Non-pigmented ciliary epithelial cell (primary cell): Measurements from ENCODE around the gene PITPNM3.
A peak's percentile ranks its signal among the peaks of the same experiment; 100 is the strongest.

Experiments
- DNase-seq: peaks from one replicate; pipeline ENCODE4 v3.0.0-alpha.2; 2010; ENCODE audit warnings: low read depth

Gene PITPNM3

DNA sequence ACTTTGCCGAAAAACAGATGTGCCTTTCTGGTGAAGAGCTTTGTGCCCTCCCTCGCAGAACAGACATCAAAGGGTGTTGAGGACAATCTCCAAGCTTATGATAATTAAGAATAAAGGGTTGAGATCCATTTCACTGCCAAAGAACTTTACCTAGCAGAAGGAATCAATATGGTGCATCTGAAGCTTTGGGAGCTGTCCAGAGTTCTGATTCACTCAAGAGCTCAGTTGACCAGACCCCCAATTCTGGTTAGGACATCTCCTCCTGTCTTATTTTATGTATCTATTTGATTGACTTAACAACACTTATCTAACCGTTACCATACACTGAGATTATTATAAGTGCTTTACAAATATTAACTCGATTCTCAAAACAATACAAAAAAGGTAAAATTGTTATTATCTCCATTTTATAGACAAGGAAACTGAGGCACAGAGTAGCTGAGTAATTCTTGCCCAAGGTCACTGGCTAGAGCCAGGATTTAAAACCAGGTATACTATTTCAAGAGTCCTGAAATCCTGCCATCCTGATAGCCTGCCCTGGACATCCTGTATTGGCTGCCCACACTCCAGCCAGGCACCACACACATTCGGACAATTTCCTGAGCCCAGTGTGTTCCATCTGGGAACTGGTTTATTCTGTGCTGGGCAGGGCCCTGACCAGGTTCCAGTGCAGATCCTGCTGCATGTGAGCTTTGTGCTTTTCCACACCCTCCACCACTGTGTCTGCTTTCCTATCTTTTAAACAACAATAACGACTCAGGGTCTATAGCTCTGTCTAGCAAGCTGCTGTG, 29.8 kb downstream of the PITPNM3 start:
- DNase-seq: no peak

DNA sequence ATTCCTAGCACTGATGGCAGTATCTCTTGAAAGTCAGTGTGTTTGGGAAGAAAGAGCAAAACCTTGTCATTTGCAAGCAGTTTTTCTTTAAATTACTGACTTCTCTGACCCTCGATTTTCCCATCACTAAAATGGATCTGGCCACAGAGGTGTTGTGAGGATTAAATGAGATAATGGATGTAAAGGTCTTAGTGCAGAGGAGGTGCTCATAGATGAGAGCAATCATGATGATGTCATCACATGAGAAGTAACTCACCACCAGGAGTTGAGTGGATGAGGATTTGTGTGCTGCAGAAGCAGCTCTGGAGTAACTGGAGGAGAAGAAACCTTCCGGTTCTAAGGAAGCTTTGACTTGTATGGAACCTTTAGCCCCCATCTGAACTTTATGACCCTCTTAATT, 30.6 kb downstream of the PITPNM3 start:
- no peak for DNase-seq

DNA sequence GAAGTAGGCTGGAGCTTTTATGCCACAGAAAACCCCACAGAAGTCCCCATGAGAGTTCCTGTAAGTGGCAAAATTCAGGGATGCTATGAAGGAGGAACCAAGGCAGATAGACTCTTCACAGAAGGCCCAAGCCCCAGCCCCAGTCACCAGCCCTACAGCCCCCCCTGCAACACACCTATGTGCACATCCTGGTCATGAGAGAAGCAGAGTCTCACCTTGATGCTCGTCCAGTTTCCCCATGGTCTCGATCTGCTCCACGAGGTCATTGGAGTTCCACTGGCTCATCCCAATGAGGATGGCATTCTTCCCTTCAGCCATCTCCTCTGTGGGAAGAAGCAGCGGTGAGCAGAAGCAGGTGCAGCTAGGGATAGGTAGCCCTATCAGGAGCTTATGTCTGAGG, 31.2 kb downstream of the PITPNM3 start:
- no peak for DNase-seq

DNA sequence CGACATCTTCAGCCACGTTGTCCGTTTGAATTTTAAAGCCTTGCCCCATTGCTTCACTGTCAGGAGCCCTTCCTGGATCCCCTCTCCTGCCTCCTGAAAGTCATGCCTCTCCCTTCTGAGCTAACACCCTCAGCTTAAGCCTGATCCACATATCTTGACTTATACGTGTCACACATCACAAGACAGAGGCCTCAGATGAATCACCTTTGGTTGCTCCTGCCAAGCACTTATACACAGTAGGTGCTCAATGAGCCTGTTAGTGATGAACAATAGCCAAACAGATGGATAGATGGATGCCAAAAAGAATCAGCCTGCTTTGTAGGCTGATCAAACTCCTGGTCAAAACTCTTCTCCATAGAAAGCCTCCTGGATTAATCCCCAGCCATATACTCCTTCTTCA, 31.8 kb downstream of the PITPNM3 start:
- DNase-seq: no peak

DNA sequence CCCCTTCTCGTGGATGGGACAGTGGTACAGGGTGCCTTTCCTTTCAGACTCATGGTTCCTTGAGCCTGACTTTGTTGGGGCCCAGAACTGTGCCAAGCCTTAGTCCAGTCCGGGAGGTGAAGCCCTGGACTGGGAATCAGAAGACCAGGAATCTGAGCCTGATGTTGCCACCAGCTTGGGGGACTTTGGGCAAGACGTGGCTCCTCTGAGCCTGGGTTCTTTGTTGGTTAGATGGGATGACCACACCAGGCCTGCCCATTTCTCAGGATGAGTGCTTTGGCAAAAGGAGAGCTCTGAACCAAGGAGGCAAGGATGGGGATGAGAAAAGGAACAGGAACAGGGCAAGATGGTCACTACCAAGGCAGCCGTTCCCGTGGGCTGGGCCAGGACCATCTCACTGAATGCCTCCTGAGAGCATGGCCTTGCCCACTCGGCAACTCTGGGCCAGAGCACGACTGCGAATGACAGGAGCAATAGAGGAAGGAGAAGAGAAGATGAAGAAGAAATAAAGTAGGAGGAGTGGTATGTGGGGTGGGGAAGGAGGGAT, 32.5 kb downstream of the PITPNM3 start:
- DNase-seq: no peak

DNA sequence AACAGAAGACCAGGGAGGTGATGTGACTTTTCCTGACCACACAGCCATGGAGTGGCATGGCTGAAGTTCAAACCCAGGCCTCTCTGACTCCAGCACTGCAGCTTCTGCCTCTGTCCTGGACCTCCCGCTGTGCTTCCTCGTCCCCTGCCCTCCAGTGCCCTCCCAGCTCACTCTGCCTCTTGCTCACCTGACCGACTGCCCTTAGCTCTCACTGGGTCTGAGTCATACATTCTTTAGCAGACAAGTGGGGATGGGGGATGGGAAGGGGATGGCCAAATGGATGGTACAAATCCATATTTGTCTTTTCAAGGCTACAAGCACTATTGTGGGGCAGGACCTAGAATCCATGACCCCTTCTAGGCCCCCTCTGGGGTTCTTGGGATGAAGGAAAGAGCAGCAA, 33.0 kb downstream of the PITPNM3 start:
- DNase-seq: no peak

DNA sequence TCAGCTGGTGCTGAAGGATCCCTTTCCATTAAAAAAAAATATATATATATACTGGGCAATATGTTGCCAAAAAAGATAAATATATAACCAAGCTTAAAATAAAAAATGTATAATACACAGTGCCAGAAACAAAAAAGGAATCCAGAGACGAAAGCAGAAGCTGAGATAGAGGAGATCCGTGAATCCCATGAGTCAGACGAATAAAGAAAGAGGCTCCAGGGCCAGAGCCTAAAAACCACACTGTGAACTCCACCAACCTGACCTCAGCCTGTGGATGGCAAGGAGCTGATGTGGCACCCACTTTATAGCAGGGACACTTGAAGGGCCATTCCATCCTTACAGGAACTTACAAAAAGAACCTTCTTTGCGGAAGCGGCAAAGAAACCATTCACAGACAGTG, 34.8 kb downstream of the PITPNM3 start:
- no peak for DNase-seq

DNA sequence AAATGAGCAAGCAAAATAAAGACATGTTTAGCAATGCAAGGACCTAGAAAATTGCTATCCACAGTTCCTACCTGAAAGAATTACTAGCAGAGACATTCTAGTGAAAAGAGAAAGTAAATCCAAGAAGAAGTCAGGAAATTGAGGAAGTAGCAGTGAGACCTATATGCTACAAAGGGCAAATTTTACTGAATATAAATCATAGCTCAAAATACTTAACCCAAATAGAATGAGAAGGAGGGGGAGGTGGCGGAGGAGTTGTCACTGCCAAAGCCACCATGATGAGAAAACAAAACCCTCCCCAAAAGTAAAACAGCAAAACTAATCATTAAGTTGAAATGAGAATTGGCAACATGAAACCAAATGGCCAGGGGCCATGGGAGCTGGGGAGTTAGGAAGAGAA, 39.3 kb downstream of the PITPNM3 start:
- DNase-seq: no peak

DNA sequence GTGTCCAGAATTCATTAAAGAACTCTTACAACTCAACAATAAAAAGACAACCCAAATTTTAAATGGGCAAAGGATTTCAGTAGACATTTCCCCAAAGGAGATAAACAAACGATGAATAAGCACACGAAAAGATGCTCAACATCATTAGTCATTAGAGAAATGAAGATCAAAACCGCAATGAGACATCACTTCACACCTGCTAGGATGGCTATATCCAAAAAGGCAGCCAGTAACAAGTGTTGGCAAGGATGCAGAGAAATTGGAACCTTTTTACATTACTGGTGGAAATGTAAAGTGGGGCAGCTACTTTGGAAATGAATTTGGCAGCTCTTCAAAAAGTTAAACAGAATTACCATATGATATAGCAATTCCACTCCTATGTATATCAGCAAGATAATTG, 42.0 kb downstream of the PITPNM3 start:
- no peak for DNase-seq

DNA sequence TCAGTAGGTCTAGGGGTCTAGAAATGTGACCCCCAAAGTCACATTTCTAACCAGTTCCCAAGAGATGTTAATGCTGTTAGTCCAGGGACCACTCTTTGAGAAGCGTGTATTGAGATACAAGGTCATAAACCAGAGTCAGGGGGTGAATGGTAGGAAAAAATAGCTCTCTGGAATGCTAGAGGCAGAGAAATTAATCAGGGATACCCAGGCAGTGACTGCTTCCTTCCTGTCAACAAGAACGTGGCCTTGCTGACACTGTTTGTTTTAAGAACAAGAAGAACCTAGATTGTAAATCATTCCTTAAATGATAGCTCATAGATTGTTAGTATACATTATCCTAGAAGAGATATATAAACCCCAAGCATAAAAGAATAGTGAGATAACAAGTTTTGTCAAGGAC, 43.8 kb downstream of the PITPNM3 start:
- no peak for DNase-seq

DNA sequence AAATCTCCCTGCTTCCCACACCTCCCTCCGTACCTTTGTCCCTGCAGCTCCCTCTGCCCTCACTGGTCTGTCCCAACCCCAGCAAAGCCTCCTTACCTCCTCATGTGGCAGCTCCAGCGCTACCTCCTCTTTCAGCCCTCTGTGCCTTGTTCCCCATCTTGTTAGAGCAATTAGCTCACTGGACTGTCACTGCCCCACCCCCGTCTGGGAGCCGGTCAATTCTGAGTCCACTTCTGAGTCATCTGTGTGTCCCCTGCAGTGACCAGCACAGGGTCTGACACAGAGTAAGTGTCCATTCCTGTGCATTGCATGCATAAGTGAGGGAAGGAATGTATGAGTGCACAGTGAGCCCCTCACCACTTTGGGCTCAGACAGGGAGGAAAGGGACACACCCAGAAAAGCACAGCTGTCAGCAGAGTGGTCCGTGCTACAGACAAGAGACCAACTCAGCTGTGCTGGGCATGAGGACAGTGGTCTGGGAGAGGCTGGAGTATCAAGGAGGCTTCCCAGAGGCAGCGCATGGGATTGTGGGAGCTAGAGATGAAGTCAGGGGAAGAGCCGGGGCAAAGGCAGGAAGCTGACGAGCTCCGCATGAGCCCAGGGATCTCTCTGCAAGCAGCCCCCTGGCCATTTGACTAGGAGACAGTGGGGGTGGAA, 45.9 kb downstream of the PITPNM3 start:
- no peak for DNase-seq

DNA sequence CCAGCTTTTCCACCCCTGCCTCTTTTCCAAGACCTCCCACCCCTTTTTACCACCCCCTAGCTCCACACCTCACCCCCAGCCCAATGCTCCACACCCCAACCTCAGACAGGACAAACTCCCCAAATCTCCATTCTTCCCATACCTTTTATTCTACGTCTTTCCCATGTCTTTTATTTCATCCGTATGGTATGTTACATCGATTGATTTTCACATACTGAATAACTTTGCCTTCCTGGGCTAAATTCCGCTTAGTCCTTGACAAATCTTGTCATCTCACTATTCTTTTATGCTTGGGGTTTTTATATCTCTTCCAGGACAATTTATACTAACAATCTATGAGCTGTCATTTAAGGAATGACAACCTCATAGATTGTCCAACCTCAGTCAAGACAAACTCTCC, 46.4 kb downstream of the PITPNM3 start:
- no peak for DNase-seq

DNA sequence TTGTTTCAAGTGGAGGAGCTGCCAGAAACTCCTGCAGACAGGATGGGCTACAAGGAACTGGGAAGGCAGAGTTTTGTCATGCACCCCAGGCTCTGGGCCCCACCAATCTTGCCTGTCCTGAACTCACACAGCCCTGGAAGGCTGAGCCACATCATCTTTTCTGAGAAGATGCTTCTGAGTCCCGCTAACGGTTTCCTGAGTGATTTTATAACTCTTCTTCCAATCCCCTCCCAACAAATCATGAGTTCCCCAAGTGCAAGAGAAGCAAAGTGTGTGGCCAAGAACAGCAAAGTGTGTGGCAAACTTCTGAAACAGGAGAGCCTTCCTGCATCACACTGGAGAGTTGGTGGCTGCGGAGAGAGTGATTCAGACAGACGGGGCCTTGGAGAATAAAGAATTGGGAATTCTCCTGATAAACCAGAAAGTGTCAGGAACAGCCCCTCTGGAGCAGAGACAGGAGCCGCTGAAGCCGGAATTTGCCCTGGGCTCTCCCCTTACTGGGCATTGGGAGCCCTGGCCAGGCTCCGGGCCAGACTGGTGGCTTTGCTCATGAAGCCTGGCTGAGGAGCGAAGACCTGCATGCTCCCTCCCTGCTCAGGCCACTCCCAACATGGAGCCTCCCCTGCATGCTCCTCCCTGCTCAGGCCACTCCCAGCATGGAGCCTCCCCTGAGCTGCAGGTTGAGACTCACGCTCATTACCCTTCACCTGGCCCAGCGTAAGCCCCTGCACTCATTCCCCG, 47.2 kb downstream of the PITPNM3 start:
- no peak for DNase-seq

DNA sequence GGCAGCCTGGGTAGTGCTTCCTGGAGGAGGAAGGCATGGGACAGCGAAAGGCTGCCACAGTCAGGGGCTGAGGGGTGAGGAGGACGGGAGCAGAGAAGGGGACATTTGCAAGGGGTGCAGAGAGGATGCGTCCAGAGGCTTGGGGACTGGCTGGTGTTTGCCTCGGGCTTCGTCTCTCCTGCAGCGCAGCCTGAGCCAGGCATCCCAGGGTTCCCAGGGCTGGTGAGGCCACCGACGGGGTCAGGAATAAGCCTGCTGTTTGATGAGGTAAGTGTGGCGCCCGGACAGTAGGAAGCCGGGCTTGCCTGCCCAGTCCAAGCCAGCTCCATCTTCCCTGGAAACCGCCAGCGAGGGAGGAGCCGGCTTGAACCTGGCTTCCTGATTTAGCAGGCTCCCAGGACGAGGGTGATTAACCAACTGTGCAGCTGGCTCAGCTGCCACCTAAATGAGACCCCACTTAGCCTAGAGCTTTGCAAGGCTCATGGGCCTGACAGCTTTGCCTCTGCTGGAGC, 47.8 kb downstream of the PITPNM3 start:
- DNase-seq: no peak

DNA sequence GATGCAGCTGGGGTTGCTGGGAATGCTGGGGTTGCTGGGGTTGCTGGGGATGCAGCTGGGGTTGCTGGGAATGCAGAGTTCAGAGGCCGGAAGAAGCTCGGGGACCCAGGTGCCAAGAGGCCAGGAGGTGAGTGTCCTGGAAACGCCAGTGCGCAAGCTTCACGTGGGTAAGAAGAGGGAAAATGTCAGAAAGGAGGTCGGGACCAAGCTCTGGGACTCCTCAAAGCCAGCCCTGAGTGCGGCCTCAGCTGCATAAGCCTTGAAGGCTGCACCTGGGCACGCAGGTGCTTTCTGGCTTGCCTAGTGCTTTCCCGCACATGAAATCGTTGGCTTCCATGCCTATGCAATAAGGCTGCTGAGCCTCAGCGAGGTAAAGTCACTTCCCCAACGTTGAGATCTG, 48.3 kb downstream of the PITPNM3 start:
- DNase-seq: no peak

DNA sequence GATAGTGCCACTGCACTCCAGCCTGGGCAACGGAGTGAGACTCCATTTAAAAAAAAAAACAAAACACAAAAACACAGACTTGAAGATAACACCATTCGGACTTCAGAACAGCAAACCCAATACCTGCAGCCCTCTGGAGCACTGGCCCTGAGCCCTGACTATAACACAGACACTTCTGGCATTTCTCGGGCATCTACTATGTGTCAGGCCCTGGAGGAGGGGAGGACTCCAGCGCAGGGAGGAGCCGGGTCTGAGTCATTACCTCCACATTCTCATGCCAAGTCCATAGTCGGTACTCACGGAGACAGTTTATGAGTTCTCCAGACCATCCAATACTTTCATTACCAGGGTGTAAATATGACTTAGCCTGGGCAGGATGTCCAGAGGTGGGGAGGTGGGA, 48.8 kb downstream of the PITPNM3 start:
- DNase-seq: peak; percentile 30

DNA sequence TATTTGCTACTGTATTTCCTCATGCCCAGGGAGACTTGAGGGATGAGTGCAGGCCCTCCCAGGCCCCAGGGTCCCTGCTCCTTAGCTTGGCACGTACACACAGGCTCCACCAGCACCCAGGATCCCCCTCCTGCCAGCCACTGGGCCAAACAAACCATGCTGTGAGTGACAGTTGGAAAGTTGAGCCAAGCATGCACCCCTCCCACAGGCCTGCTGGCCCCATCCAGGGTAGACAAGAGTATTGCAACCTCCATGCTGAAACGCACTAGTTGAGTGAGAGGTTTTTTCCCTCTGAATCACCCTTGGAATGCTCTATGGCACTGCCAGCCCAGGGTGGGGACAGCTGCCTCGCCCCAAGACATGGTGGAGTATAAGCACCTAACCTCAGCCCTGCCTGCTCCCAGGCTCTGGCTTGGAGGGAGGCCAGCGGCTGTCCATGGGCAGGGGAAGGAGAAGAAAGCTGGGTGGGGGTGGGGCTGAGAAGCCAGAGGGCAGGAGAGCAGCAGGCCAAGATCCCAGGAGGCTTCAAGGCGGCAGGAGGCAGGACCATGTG, 49.6 kb downstream of the PITPNM3 start:
- DNase-seq: no peak

DNA sequence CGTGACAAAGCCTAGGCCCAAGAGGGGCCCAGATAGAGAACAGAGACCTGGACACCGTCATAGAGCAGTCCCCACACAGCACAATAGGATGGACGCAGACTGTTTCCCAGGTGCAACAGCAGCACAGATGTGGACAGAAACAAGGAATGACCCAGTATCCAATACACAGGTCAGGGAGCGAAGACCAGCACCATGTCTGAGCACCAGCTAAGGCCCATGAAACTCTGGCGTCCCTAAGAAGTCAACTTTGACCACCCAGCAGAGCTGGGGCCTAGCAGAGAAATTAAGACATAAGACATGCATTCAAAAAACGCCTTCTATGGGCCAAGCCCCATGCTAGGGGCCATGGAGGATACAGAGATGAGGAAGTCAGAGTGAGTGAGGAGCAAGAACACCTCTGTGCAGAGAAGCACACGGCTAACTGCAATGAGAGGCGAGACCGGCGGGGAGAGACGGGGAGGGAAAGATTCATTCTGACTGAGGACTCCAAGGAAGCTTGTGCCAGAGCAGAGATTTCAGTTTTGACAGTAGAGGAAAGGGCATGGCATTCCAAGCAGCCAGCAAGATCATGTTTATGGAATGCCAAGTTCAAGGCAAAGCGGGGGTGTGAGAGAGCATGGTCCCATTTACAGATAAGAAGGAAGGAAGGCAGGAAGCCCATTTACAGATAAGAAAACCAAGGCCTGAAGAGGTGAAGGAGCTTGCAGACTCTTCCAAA, 50.8 kb downstream of the PITPNM3 start:
- peak; percentile 13 for DNase-seq

DNA sequence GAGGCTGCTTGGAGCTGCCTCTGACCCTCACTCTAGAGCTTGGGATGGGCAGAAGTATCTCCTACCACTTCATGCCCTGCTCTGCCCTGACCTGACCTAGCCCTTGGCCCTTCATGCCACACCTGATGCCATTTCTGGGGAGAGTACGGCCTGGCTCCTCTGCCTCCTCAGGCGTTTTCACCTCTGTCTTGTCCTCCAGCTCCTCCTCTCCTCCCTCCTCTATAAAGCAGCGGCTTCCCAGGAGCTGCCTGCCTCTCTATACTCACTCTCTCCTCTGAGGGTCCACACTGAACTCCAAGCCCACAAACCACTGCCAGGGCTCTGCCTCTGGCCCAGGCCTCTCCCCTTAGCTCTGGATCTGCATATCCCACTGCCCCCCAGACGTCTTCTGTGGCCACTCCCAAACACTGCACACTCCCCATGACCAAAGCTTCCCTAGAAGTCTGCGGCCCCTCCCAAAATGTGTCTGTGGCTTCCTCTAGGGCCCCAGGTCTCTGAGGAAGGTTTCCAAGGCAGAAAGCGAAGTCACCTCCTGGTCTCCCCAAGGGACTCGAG, 52.6 kb downstream of the PITPNM3 start:
- DNase-seq: no peak

DNA sequence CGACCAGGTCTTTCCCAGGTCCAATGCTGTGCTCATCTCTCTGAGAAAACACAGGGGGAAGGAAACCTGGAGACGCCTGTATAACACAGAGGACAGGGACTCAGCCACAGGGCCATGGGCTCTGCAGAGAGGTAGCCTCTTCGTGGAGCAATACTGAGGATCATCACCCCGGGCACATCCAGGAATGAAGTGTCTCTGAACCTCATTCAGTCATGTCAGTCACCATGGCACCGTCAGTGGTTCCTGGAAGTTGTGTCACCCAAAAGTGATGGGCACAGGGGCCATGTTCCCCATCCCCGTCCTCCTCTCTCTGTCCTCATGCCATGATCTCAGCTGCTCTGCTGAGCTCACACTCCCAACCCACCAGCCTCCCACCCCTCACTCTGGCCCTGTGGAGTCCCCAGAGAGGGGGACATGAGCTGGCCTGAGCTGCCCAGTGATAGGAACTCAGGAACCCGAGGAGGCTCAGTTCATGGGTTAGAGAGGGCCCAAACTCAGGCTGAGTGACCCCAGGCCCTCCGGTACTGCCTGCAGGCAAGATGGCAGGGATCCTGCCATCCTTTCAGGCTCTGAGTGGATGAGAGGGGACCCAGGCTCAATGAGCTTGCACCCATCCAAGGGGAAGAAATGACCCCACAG, 53.4 kb downstream of the PITPNM3 start:
- DNase-seq: no peak

DNA sequence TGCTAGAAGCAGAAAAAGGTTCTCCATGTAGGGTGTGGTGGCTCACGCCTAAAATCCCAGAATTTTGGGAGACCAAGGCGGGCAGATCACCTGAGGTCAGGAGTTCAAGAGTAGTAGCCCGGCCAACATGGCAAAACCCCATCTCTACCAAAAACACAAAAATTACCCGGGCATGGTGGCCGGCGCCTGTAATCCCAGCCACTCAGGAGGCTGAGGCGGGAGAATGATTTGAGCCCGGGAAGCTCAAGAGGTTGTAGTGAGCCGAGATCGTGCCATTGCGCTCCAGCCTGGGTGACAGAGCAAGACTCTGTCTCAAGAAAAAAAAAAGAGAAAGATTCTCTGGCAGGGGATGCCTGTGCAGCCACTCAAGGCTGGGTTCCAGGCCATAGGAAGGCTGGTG, 54.2 kb downstream of the PITPNM3 start:
- no peak for DNase-seq
